GM23338 (cell line): Measurements from ENCODE around the gene NMBR. TPM values are rescaled to one million over a fixed set of nuclear protein-coding genes. Genes with fewer than 3 reads are reported as not detected.

Source experiments
- ATAC-seq: fragments of 200-7000 bp; cut with Tn5 transposase; 3 replicates; pipeline ENCODE4 v1.9.1; 2020
- DNase-seq: peaks from one replicate; pipeline ENCODE4 v3.0.0-alpha.2; 2015; ENCODE audit warnings: low spot score
- H2AFZ ChIP-seq: fragments of 200-600 bp; sonication (generic); 2 replicates; pipeline ENCODE4 v1.8.0; 2016; ENCODE audit warnings: antibody characterized with exemption, mild to moderate bottlenecking, moderate library complexity
- H3F3A ChIP-seq: fragments of 200-600 bp; sonication (generic); replicated peaks from 2 replicates; pipeline ENCODE4 v1.8.0; 2017; ENCODE audit warnings: antibody characterized with exemption, mixed run types, low read depth
- H3K27ac ChIP-seq: fragments of 200-600 bp; sonication (generic); 2 replicates; pipeline ENCODE4 v1.6.1; 2016; ENCODE audit warnings: low read depth
- H3K27me3 ChIP-seq: fragments of 200-600 bp; sonication (generic); 2 replicates; pipeline ENCODE4 v1.8.0; 2016; ENCODE audit warnings: mild to moderate bottlenecking, mixed run types, moderate library complexity; ENCODE audit not compliant: insufficient read depth
- H3K36me3 ChIP-seq: fragments of 200-600 bp; sonication (generic); 2 replicates; pipeline ENCODE4 v1.8.0; 2016; ENCODE audit warnings: mild to moderate bottlenecking; ENCODE audit not compliant: insufficient read depth
- H3K4me1 ChIP-seq: fragments of 200-600 bp; sonication (generic); 2 replicates; pipeline ENCODE4 v1.8.0; 2016; ENCODE audit warnings: mild to moderate bottlenecking, moderate library complexity; ENCODE audit not compliant: insufficient read depth
- H3K4me2 ChIP-seq: fragments of 200-600 bp; sonication (generic); 2 replicates; pipeline ENCODE4 v1.7.1; 2017; ENCODE audit warnings: mixed run types
- H3K4me3 ChIP-seq: fragments of 200-600 bp; sonication (generic); 2 replicates; pipeline ENCODE4 v1.6.1; 2016; ENCODE audit warnings: mixed run types
- H3K79me2 ChIP-seq: fragments of 200-600 bp; sonication (generic); replicated peaks from 2 replicates; pipeline ENCODE4 v1.8.0; 2017; ENCODE audit warnings: mild to moderate bottlenecking; ENCODE audit not compliant: insufficient read depth
- H3K9me2 ChIP-seq: fragments of 200-600 bp; sonication (generic); 2 replicates; pipeline ENCODE4 v1.8.0; 2017; ENCODE audit not compliant: insufficient read depth
- H4K20me1 ChIP-seq: fragments of 200-600 bp; sonication (generic); replicated peaks from 2 replicates; pipeline ENCODE4 v1.8.0; 2017; ENCODE audit warnings: mild to moderate bottlenecking; ENCODE audit not compliant: insufficient read depth
- H3K27ac Mint-ChIP-seq: 2 replicates; pipeline ENCODE4 v1.8.0; 2020; ENCODE audit warnings: inconsistent platforms, mild to moderate bottlenecking, moderate library complexity, mixed read lengths
- H3K27me3 Mint-ChIP-seq: 3 replicates; pipeline ENCODE4 v1.8.0; 2022; ENCODE audit warnings: low read depth, mild to moderate bottlenecking, moderate library complexity, mixed read lengths, inconsistent platforms; ENCODE audit not compliant: insufficient read depth, poor library complexity
- H3K36me3 Mint-ChIP-seq: 3 replicates; pipeline ENCODE4 v1.8.0; 2021; ENCODE audit warnings: low read depth, mild to moderate bottlenecking, inconsistent platforms, moderate library complexity, mixed read lengths
- H3K4me1 Mint-ChIP-seq: 3 replicates; pipeline ENCODE4 v1.8.0; 2020; ENCODE audit warnings: mild to moderate bottlenecking, inconsistent platforms, mixed read lengths
- H3K4me3 Mint-ChIP-seq: 3 replicates; pipeline ENCODE4 v1.8.0; 2021; ENCODE audit warnings: moderate library complexity, mild to moderate bottlenecking, inconsistent platforms, mixed read lengths
- H3K9me3 Mint-ChIP-seq: 3 replicates; pipeline ENCODE4 v1.8.0; 2020; ENCODE audit warnings: moderate library complexity, mild to moderate bottlenecking, inconsistent platforms, mixed read lengths
- EZH2 ChIP-seq: fragments of 200-600 bp; sonication (generic); IDR thresholded peaks from one replicate; pipeline ENCODE4 v1.8.0; 2017; ENCODE audit warnings: antibody characterized with exemption, mild to moderate bottlenecking, low read depth; ENCODE audit not compliant: unreplicated experiment
- EZH2phosphoT487 ChIP-seq: fragments of 200-600 bp; sonication (generic); IDR thresholded peaks from one replicate; pipeline ENCODE4 v1.8.1; 2018; ENCODE audit warnings: antibody characterized with exemption; ENCODE audit not compliant: unreplicated experiment
- JUNB ChIP-seq: IDR thresholded peaks from one replicate; pipeline ENCODE4 v1.6.1; 2016; ENCODE audit warnings: antibody characterized with exemption; ENCODE audit not compliant: unreplicated experiment
- NANOG ChIP-seq: IDR thresholded peaks from 2 replicates; pipeline ENCODE4 v1.6.1; 2016; ENCODE audit warnings: antibody characterized with exemption, borderline replicate concordance
- POLR2AphosphoS5 ChIP-seq: IDR thresholded peaks from 2 replicates; pipeline ENCODE4 v1.6.1; 2016; ENCODE audit warnings: antibody characterized with exemption, low read depth
- STAT1 ChIP-seq: IDR thresholded peaks from one replicate; pipeline ENCODE4 v1.6.1; 2016; ENCODE audit warnings: antibody characterized with exemption; ENCODE audit not compliant: unreplicated experiment
- ZNF114 ChIP-seq: fragments of 250-450 bp; sonication (Bioruptor Pico); IDR thresholded peaks from 2 replicates; pipeline ENCODE4 v1.5.0; 2020; ENCODE audit warnings: mild to moderate bottlenecking, moderate library complexity
- polyA plus RNA-seq: library from polyadenylated mRNA; unstranded; fragments of >200 nt; fragmentation: Nextera tagmentation; extraction: Ambion mirVana; gene quantifications from 2 replicates; pipeline ENCODE4 v1.2.1, GENCODE V29; 2016
- total RNA-seq: library from RNA; depleted of rRNA; stranded (reverse); fragments of >200 nt; shearing (Covaris generic); gene quantifications from 2 replicates; pipeline ENCODE4 v1.2.3, GENCODE V29; 2014
- TF ChIP-seq, protein P1 (sequence below), 2 experiments: fragments of 200-600 bp in 1 of 2; sonication (generic) in 1 of 2; conservative IDR thresholded peaks; 2 replicates each; pipeline versions ENCODE4 v1.5.1 to v1.6.1; 2016 to 2017; ENCODE audit warnings: antibody characterized with exemption in 2 of 2, low read depth in 2 of 2, mild to moderate bottlenecking in 2 of 2, moderate library complexity in 1 of 2
- TF ChIP-seq, protein P2 (sequence below): IDR thresholded peaks from 2 replicates; pipeline ENCODE4 v1.6.1; 2016; ENCODE audit warnings: antibody characterized with exemption
- TF ChIP-seq, protein P3 (sequence below): fragments of 250-450 bp; sonication (Bioruptor Pico); IDR thresholded peaks from 2 replicates; pipeline ENCODE4 v1.5.0; 2020; ENCODE audit warnings: mild to moderate bottlenecking, moderate library complexity

Gene NMBR
- total and polyA plus RNA-seq, 2 experiments from 2014 or later = not detected

DNA sequence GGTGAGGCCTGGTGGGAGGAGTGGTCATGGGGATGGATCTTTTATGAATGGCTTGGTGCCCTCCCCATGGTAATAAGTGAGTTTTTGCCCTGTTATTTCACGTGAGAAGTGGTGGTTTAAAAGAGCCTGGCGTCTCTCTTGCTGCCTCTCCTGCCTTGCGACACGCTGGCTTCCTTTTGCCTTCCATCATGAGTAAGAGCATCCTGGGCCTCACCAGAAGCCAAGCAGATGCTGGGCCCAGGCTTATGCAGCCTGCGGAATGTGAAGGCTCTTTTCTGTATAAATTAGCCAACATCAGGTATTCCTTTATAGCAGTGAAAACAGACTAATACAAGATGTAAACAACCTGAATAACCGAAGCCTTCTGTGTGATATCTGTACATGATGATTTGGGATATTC lies 27.8 kb upstream of the NMBR start:
- Histone ChIP-seq H3K4me3 (no peak overlapping the region), H2AFZ (no peak overlapping the region), H3K36me3 (peaks cover 19% of the 10 kb centered on the region; the same call in 1 of the 2 replicates), H3K27me3 (no peaks in the 10 kb centered on the region), H3K4me2 (no peak overlapping the region), H3K79me2 (no peaks in the 10 kb centered on the region), H3K9me2 (no peaks in the 10 kb centered on the region), H3F3A (no peaks in the 10 kb centered on the region), H4K20me1 (no peaks in the 10 kb centered on the region; the same call in 1 of the 2 replicates), H3K27ac (no peak overlapping the region), H3K4me1 (no peaks in the 10 kb centered on the region)
- ATAC-seq (no peak), DNase-seq (no peak)
- no peaks in the 10 kb centered on the region for H3K9me3 Mint-ChIP-seq
- H3K27me3 Mint-ChIP-seq = no peaks in the 10 kb centered on the region
- no peak for TF ChIP-seq STAT1
- no peak for TF ChIP-seq POLR2AphosphoS5
- TF ChIP-seq, protein P1, sequence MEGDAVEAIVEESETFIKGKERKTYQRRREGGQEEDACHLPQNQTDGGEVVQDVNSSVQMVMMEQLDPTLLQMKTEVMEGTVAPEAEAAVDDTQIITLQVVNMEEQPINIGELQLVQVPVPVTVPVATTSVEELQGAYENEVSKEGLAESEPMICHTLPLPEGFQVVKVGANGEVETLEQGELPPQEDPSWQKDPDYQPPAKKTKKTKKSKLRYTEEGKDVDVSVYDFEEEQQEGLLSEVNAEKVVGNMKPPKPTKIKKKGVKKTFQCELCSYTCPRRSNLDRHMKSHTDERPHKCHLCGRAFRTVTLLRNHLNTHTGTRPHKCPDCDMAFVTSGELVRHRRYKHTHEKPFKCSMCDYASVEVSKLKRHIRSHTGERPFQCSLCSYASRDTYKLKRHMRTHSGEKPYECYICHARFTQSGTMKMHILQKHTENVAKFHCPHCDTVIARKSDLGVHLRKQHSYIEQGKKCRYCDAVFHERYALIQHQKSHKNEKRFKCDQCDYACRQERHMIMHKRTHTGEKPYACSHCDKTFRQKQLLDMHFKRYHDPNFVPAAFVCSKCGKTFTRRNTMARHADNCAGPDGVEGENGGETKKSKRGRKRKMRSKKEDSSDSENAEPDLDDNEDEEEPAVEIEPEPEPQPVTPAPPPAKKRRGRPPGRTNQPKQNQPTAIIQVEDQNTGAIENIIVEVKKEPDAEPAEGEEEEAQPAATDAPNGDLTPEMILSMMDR (conservative IDR thresholded peaks at IDR 0.05; ENCODE audit: low read depth in 2 of 2) = no peak
- TF ChIP-seq EZH2phosphoT487 = no peak
- no peak overlapping the region for H3K4me3 Mint-ChIP-seq
- H3K4me1 Mint-ChIP-seq = no peaks in the 10 kb centered on the region
- H3K36me3 Mint-ChIP-seq = peaks cover 31% of the 10 kb centered on the region; the same call in 2 of the 3 replicates
- H3K27ac Mint-ChIP-seq = 0 out of 2 replicates have a peak overlapping the region, but pooled peaks have one; percentile 63

DNA sequence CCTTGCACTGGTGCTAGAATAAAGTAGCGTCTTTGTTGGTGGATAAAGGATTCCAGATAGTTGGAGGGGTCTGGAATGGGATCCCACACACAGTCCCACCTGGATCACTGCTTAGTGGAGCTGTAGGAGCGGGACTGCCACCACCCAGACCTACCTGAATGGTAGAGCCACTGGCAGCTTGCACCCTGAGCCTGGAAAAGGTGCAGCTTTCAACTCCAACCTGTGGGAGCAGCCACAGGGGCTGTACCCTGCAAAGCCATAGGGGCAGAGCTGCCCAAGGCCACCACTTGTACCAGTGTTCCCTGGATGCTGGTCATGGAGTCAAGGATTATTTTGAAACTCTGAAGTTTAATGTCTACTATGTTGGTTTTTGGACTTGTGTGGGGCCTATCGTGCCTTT lies 27.1 kb upstream of the NMBR start:
- Histone ChIP-seq H3K4me2 (no peak overlapping the region), H3F3A (no peaks in the 10 kb centered on the region), H4K20me1 (no peaks in the 10 kb centered on the region; the same call in 1 of the 2 replicates), H3K36me3 (peaks cover 20% of the 10 kb centered on the region; the same call in 1 of the 2 replicates), H2AFZ (no peak overlapping the region), H3K27ac (no peak overlapping the region), H3K79me2 (no peaks in the 10 kb centered on the region), H3K9me2 (no peaks in the 10 kb centered on the region), H3K27me3 (no peaks in the 10 kb centered on the region), H3K4me1 (no peaks in the 10 kb centered on the region), H3K4me3 (no peak overlapping the region)
- H3K27ac Mint-ChIP-seq = no peak overlapping the region
- no peak overlapping the region for H3K4me3 Mint-ChIP-seq
- no peaks in the 10 kb centered on the region for H3K27me3 Mint-ChIP-seq
- ATAC-seq = no peak
- no peak for DNase-seq
- H3K9me3 Mint-ChIP-seq = no peaks in the 10 kb centered on the region
- H3K36me3 Mint-ChIP-seq = peaks cover 31% of the 10 kb centered on the region; the same call in 2 of the 3 replicates
- no peaks in the 10 kb centered on the region for H3K4me1 Mint-ChIP-seq
- TF ChIP-seq POLR2AphosphoS5 (no peak), EZH2 (no peak), NANOG (no peak), JUNB (no peak), EZH2phosphoT487 (no peak), ZNF114 (CRISPR knock-in tag) (no peak)
- TF ChIP-seq, protein P1 (conservative IDR thresholded peaks at IDR 0.05; ENCODE audit: low read depth in 2 of 2) = no peak
- TF ChIP-seq, protein P2, sequence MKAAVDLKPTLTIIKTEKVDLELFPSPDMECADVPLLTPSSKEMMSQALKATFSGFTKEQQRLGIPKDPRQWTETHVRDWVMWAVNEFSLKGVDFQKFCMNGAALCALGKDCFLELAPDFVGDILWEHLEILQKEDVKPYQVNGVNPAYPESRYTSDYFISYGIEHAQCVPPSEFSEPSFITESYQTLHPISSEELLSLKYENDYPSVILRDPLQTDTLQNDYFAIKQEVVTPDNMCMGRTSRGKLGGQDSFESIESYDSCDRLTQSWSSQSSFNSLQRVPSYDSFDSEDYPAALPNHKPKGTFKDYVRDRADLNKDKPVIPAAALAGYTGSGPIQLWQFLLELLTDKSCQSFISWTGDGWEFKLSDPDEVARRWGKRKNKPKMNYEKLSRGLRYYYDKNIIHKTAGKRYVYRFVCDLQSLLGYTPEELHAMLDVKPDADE = no peak
- TF ChIP-seq, protein P3, sequence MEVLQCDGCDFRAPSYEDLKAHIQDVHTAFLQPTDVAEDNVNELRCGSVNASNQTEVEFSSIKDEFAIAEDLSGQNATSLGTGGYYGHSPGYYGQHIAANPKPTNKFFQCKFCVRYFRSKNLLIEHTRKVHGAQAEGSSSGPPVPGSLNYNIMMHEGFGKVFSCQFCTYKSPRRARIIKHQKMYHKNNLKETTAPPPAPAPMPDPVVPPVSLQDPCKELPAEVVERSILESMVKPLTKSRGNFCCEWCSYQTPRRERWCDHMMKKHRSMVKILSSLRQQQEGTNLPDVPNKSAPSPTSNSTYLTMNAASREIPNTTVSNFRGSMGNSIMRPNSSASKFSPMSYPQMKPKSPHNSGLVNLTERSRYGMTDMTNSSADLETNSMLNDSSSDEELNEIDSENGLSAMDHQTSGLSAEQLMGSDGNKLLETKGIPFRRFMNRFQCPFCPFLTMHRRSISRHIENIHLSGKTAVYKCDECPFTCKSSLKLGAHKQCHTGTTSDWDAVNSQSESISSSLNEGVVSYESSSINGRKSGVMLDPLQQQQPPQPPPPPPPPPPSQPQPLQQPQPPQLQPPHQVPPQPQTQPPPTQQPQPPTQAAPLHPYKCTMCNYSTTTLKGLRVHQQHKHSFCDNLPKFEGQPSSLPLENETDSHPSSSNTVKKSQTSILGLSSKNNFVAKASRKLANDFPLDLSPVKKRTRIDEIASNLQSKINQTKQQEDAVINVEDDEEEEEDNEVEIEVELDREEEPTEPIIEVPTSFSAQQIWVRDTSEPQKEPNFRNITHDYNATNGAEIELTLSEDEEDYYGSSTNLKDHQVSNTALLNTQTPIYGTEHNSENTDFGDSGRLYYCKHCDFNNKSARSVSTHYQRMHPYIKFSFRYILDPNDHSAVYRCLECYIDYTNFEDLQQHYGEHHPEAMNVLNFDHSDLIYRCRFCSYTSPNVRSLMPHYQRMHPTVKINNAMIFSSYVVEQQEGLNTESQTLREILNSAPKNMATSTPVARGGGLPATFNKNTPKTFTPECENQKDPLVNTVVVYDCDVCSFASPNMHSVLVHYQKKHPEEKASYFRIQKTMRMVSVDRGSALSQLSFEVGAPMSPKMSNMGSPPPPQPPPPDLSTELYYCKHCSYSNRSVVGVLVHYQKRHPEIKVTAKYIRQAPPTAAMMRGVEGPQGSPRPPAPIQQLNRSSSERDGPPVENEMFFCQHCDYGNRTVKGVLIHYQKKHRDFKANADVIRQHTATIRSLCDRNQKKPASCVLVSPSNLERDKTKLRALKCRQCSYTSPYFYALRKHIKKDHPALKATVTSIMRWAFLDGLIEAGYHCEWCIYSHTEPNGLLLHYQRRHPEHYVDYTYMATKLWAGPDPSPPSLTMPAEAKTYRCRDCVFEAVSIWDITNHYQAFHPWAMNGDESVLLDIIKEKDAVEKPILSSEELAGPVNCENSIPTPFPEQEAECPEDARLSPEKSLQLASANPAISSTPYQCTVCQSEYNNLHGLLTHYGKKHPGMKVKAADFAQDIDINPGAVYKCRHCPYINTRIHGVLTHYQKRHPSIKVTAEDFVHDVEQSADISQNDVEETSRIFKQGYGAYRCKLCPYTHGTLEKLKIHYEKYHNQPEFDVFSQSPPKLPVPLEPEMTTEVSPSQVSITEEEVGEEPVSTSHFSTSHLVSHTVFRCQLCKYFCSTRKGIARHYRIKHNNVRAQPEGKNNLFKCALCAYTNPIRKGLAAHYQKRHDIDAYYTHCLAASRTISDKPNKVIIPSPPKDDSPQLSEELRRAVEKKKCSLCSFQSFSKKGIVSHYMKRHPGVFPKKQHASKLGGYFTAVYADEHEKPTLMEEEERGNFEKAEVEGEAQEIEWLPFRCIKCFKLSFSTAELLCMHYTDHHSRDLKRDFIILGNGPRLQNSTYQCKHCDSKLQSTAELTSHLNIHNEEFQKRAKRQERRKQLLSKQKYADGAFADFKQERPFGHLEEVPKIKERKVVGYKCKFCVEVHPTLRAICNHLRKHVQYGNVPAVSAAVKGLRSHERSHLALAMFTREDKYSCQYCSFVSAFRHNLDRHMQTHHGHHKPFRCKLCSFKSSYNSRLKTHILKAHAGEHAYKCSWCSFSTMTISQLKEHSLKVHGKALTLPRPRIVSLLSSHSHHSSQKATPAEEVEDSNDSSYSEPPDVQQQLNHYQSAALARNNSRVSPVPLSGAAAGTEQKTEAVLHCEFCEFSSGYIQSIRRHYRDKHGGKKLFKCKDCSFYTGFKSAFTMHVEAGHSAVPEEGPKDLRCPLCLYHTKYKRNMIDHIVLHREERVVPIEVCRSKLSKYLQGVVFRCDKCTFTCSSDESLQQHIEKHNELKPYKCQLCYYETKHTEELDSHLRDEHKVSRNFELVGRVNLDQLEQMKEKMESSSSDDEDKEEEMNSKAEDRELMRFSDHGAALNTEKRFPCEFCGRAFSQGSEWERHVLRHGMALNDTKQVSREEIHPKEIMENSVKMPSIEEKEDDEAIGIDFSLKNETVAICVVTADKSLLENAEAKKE (CRISPR knock-in tag) = no peak
